ENCODE results near the gene RIPOR2. TPM values are rescaled to one million over a fixed set of nuclear protein-coding genes. Genes with fewer than 3 reads are reported as not detected.

RIPOR2 gene
- total and polyA plus RNA-seq, 4 donors = 1.6 to 10.9 (median 3.7) TPM

GRCh38 chr6:24832794-24833193 is 103.0 kb downstream of the RIPOR2 start:
- Histone ChIP-seq H3K9me3 (ENCODE audit: control insufficient read depth in 4 of 4, low read length in 3 of 4) (no peaks in the 10 kb centered on the region), H3K36me3 (ENCODE audit: control insufficient read depth in 4 of 4, insufficient read depth in 3 of 4, low read depth in 1 of 4, low read length in 3 of 4) (peaks cover 0 to 1% (median 0%) of the 10 kb centered on the region in 4 donors), H3K4me1 (ENCODE audit: control insufficient read depth in 4 of 4, insufficient read depth in 4 of 4, low read length in 3 of 4) (no peaks in the 10 kb centered on the region), H3K27me3 (ENCODE audit: control insufficient read depth in 4 of 4, insufficient read depth in 4 of 4, low read length in 3 of 4) (no peaks in the 10 kb centered on the region), H3K27ac (ENCODE audit: low read depth in 1 of 2, low read length in 2 of 2) (no peak overlapping the region), H3K4me3 (ENCODE audit: low read depth in 1 of 3, low read length in 3 of 3) (no peak overlapping the region), H3K9ac (ENCODE audit: low read depth in 1 of 2, low read length in 2 of 2) (no peak overlapping the region)
- no peak for DNase-seq (ENCODE audit: low spot score)
- 95% methylated on average over 1 of the region's 1 CpG for WGBS
- TF ChIP-seq HNF4G (IDR thresholded peaks at IDR 0.05) (no peak), SP1 (IDR thresholded peaks at IDR 0.05) (no peak), FOXA2 (IDR thresholded peaks at IDR 0.05) (no peak), RAD21 (IDR thresholded peaks at IDR 0.05) (no peak), YY1 (IDR thresholded peaks at IDR 0.05) (no peak), HNF4A (conservative IDR thresholded peaks at IDR 0.05) (no peak), TAF1 (conservative IDR thresholded peaks at IDR 0.05) (no peak), GABPA (IDR thresholded peaks at IDR 0.05 in 1 of 2, conservative IDR thresholded peaks at IDR 0.05 in 1 of 2) (no peak), NR2F2 (IDR thresholded peaks at IDR 0.05) (no peak), RXRA (IDR thresholded peaks at IDR 0.05) (no peak), EGR1 (IDR thresholded peaks at IDR 0.05; ENCODE audit: low read depth in 2 of 2) (no peak), ZBTB33 (IDR thresholded peaks at IDR 0.05) (no peak), REST (IDR thresholded peaks at IDR 0.05) (no peak), FOXA1 (IDR thresholded peaks at IDR 0.05) (no peak), ATF3 (IDR thresholded peaks at IDR 0.05) (no peak), JUND (IDR thresholded peaks at IDR 0.05) (no peak)

- Histone ChIP-seq H3K27me3 (ENCODE audit: control insufficient read depth in 4 of 4, insufficient read depth in 4 of 4, low read length in 3 of 4) (no peaks in the 10 kb centered on the region), H3K9me3 (ENCODE audit: control insufficient read depth in 4 of 4, low read length in 3 of 4) (no peaks in the 10 kb centered on the region), H3K4me3 (ENCODE audit: low read depth in 1 of 3, low read length in 3 of 3) (no peak overlapping the region), H3K27ac (ENCODE audit: low read depth in 1 of 2, low read length in 2 of 2) (no peak overlapping the region), H3K36me3 (ENCODE audit: control insufficient read depth in 4 of 4, insufficient read depth in 3 of 4, low read depth in 1 of 4, low read length in 3 of 4) (peaks cover 0 to 1% (median 0%) of the 10 kb centered on the region in 4 donors), H3K9ac (ENCODE audit: low read depth in 1 of 2, low read length in 2 of 2) (no peak overlapping the region), H3K4me1 (ENCODE audit: control insufficient read depth in 4 of 4, insufficient read depth in 4 of 4, low read length in 3 of 4) (no peaks in the 10 kb centered on the region)
- DNase-seq (ENCODE audit: low spot score) = no peak
- TF ChIP-seq HNF4A (conservative IDR thresholded peaks at IDR 0.05) (no peak), YY1 (IDR thresholded peaks at IDR 0.05) (no peak), TAF1 (conservative IDR thresholded peaks at IDR 0.05) (no peak), ATF3 (IDR thresholded peaks at IDR 0.05) (no peak), GABPA (IDR thresholded peaks at IDR 0.05 in 1 of 2, conservative IDR thresholded peaks at IDR 0.05 in 1 of 2) (no peak), SP1 (IDR thresholded peaks at IDR 0.05) (no peak)
- WGBS = 79% methylated on average over 10 of the region's 10 CpGs
These were observed 103.7 kb downstream of the RIPOR2 start for GRCh38 chr6:24831771-24832716.

All from liver (tissue), 9 donors.